HCT116 (cell line): ENCODE measurements around the gene CASP8AP2. TPM values are rescaled to one million over a fixed set of nuclear protein-coding genes. Genes with fewer than 3 reads are reported as not detected.

Experiments
- ATAC-seq: fragments of 200-7000 bp; cut with Tn5 transposase; 2 replicates; pipeline ENCODE4 v1.9.1; 2020; ENCODE audit warnings: mild to moderate bottlenecking, moderate library complexity
- Bru-seq: library from RNA; stranded (reverse); fragments of 400-500 nt; gene quantifications from one replicate; lab custom pipeline; 2021; lab: Mats Ljungman, UMichigan
- BruChase-seq, 2 experiments: library from RNA; stranded (reverse); fragments of 400-500 nt; gene quantifications; one replicate each; lab custom pipeline; 2021; lab: Mats Ljungman, UMichigan
- BruUV-seq: library from RNA; stranded (reverse); fragments of 400-500 nt; replicated peaks from 2 replicates; lab custom pipeline; 2021; lab: Mats Ljungman, UMichigan
- CTCF ChIA-PET: fragments of 300-600 bp; sonication (Branson Sonifier 250); formaldehyde crosslinking; loops from one replicate; lab custom pipeline; 2021; ENCODE audit warnings: antibody characterized with exemption; lab: Charles Lee
- POLR2A ChIA-PET: fragments of 300-600, 350-600 bp; sonication (Branson Sonifier 250); formaldehyde crosslinking; loops from one replicate; lab custom pipeline; 2021; ENCODE audit warnings: antibody characterized with exemption; lab: Charles Lee
- RAD21 ChIA-PET, 2 experiments: fragments of 300-600 bp; sonication (Branson Sonifier 250); formaldehyde crosslinking; loops; one replicate each; lab custom pipeline; 2023; ENCODE audit warnings: low total read pairs in 2 of 2; ENCODE audit not compliant: uncharacterized antibody in 2 of 2, unreplicated experiment in 2 of 2, low non-redundant PET in 1 of 2; lab: Charles Lee
- DNase-seq: peaks from one replicate; pipeline ENCODE4 v3.0.0-alpha.2; 2010; ENCODE audit warnings: low read depth, low spot score
- H2AFZ ChIP-seq: fragments of 200-600 bp; shearing (Covaris generic), sonication (generic); 2 replicates; pipeline ENCODE4 v1.6.1; 2017; ENCODE audit warnings: low read depth, mixed run types, mixed read lengths, antibody characterized with exemption, low read length; ENCODE audit not compliant: poor library complexity, severe bottlenecking
- H3K27ac ChIP-seq: 2 replicates; pipeline ENCODE4 v1.5.1; 2012; ENCODE audit warnings: low read depth, low read length
- H3K27me3 ChIP-seq: fragments of 200-600 bp; sonication (generic); 2 replicates; pipeline ENCODE4 v1.6.1; 2016; ENCODE audit warnings: mixed run types, low read length, mixed read lengths; ENCODE audit not compliant: insufficient read depth
- H3K36me3 ChIP-seq, 2 experiments: fragments of 200-500 bp in 1 of 2; fragments of 200-600 bp in 1 of 2; sonication (Bioruptor generic) in 1 of 2; sonication (generic) in 1 of 2; 2 replicates each; pipeline versions ENCODE4 v1.5.1 to v1.6.1; 2014 to 2016; ENCODE audit warnings: low read length in 2 of 2, inconsistent platforms in 1 of 2, mixed read lengths in 1 of 2, mixed run types in 1 of 2; ENCODE audit not compliant: insufficient read depth in 2 of 2, control insufficient read depth in 1 of 2
- H3K4me1 ChIP-seq, 2 experiments: fragments of 200-600 bp in 1 of 2; sonication (generic) in 1 of 2; 2 replicates each; pipeline versions ENCODE4 v1.5.1 to v1.6.1; 2012 to 2017; ENCODE audit warnings: low read length in 2 of 2, inconsistent platforms in 1 of 2, mild to moderate bottlenecking in 1 of 2, mixed read lengths in 1 of 2, mixed run types in 1 of 2, moderate library complexity in 1 of 2; ENCODE audit not compliant: insufficient read depth in 2 of 2, control insufficient read depth in 1 of 2
- H3K4me2 ChIP-seq: fragments of 200-600 bp; sonication (generic); 2 replicates; pipeline ENCODE4 v1.6.1; 2017; ENCODE audit warnings: mixed run types, low read length, mixed read lengths
- H3K4me3 ChIP-seq, 2 experiments: fragments of 200-600 bp in 1 of 2; sonication (generic) in 1 of 2; replicated peaks in 1 of 2; 2 replicates each; pipeline ENCODE4 v1.5.1; 2011 to 2016; ENCODE audit warnings: low read length in 2 of 2, control low read depth in 1 of 2, low read depth in 1 of 2, mild to moderate bottlenecking in 1 of 2, mixed read lengths in 1 of 2, mixed run types in 1 of 2
- H3K79me2 ChIP-seq: fragments of 200-600 bp; sonication (generic); 2 replicates; pipeline ENCODE4 v1.6.1; 2017; ENCODE audit warnings: mild to moderate bottlenecking, mixed run types, low read length, moderate library complexity, mixed read lengths; ENCODE audit not compliant: insufficient read depth
- H3K9ac ChIP-seq: fragments of 200-600 bp; sonication (generic); 2 replicates; pipeline ENCODE4 v1.6.1; 2016; ENCODE audit warnings: low read length, mixed read lengths
- H3K9me2 ChIP-seq: fragments of 200-600 bp; sonication (generic), shearing (Covaris generic); 2 replicates; pipeline ENCODE4 v1.6.1; 2017; ENCODE audit warnings: mixed run types, mild to moderate bottlenecking, moderate library complexity; ENCODE audit not compliant: insufficient read depth
- H3K9me3 ChIP-seq, 2 experiments: fragments of 200-500 bp in 1 of 2; fragments of 200-600 bp in 1 of 2; sonication (Bioruptor generic) in 1 of 2; sonication (generic) in 1 of 2; 2 replicates each; pipeline ENCODE4 v1.6.1; 2014 to 2017; ENCODE audit warnings: low read length in 2 of 2, mixed read lengths in 2 of 2, inconsistent platforms in 1 of 2, low read depth in 1 of 2, mild to moderate bottlenecking in 1 of 2, mixed run types in 1 of 2, moderate library complexity in 1 of 2; ENCODE audit not compliant: control insufficient read depth in 1 of 2, insufficient read depth in 1 of 2
- H4K20me1 ChIP-seq: fragments of 200-600 bp; sonication (generic), shearing (Covaris generic); 2 replicates; pipeline ENCODE4 v1.6.1; 2017; ENCODE audit warnings: mixed run types, mild to moderate bottlenecking, moderate library complexity; ENCODE audit not compliant: insufficient read depth
- ATF3 ChIP-seq: IDR thresholded peaks from 2 replicates; pipeline ENCODE4 v1.6.1; 2012
- CBX3 ChIP-seq: IDR thresholded peaks from 2 replicates; pipeline ENCODE4 v1.6.1; 2012; ENCODE audit warnings: low read depth
- CTCF ChIP-seq, 3 experiments: fragments of 200-600 bp in 1 of 3; sonication (generic) in 1 of 3; IDR thresholded peaks in 2 of 3; conservative IDR thresholded peaks in 1 of 3; 2 replicates each; pipeline ENCODE4 v1.5.1; 2012 to 2017; ENCODE audit warnings: low read depth in 2 of 3, low read length in 2 of 3, antibody characterized with exemption in 1 of 3, borderline replicate concordance in 1 of 3, control low read depth in 1 of 3, mild to moderate bottlenecking in 1 of 3, mixed read lengths in 1 of 3, mixed run types in 1 of 3, moderate library complexity in 1 of 3; ENCODE audit not compliant: insufficient read depth in 1 of 3
- EZH2 ChIP-seq: fragments of 200-600 bp; sonication (generic); IDR thresholded peaks from 2 replicates; pipeline ENCODE4 v1.6.1; 2017; ENCODE audit warnings: antibody characterized with exemption, mixed run types
- EZH2phosphoT487 ChIP-seq: fragments of 200-600 bp; IDR thresholded peaks from 2 replicates; pipeline ENCODE4 v1.6.1; 2018; ENCODE audit warnings: antibody characterized with exemption, borderline replicate concordance
- JUND ChIP-seq: IDR thresholded peaks from 2 replicates; pipeline ENCODE4 v1.6.1; 2012
- POLR2A ChIP-seq: IDR thresholded peaks from 2 replicates; pipeline ENCODE4 v1.7.0; 2011; ENCODE audit warnings: borderline replicate concordance; ENCODE audit not compliant: insufficient read depth, insufficient read length; ENCODE audit errors: extremely low read depth
- SIN3A ChIP-seq: IDR thresholded peaks from 2 replicates; pipeline ENCODE4 v1.6.1; 2012; ENCODE audit warnings: low read depth
- SRF ChIP-seq: IDR thresholded peaks from 2 replicates; pipeline ENCODE4 v1.6.1; 2012; ENCODE audit warnings: low read depth
- TCF7L2 ChIP-seq: IDR thresholded peaks from 2 replicates; pipeline ENCODE4 v1.7.0; 2011; ENCODE audit warnings: borderline replicate concordance, inconsistent platforms; ENCODE audit not compliant: insufficient read depth, insufficient read length; ENCODE audit errors: extremely low read depth
- YY1 ChIP-seq: IDR thresholded peaks from 2 replicates; pipeline ENCODE4 v1.6.1; 2011; ENCODE audit warnings: low read length, low read depth, moderate library complexity, mild to moderate bottlenecking; ENCODE audit not compliant: insufficient replicate concordance; ENCODE audit errors: extremely low read depth
- ZBTB33 ChIP-seq: IDR thresholded peaks from 2 replicates; pipeline ENCODE4 v1.6.1; 2011; ENCODE audit warnings: mild to moderate bottlenecking, low read length, moderate library complexity; ENCODE audit not compliant: insufficient replicate concordance; ENCODE audit errors: extremely low read depth
- ZFX ChIP-seq: fragments of 450-650 bp; IDR thresholded peaks from 2 replicates; pipeline ENCODE4 v1.6.1; 2017
- ZNF274 ChIP-seq: fragments of 200-500 bp; sonication (Bioruptor generic); IDR thresholded peaks from 2 replicates; pipeline ENCODE4 v1.6.1; 2014; ENCODE audit warnings: mild to moderate bottlenecking, low read depth, low read length, inconsistent platforms
- intact Hi-C: fragments of 100-400 bp; cut with micrococcal nuclease; formaldehyde crosslinking; loops from 2 replicates; pipeline ENCODE4 v1.10.0; 2022
- long read RNA-seq: library from polyadenylated mRNA; unstranded; transcript quantifications from one replicate; pipeline ENCODE4 v2.0.0, GENCODE V29; 2021; ENCODE audit not compliant: unreplicated experiment
- polyA plus RNA-seq: library from polyadenylated mRNA; unstranded; fragments of >200 nt; gene quantifications from 2 replicates; pipeline ENCODE4 v1.2.1, GENCODE V29; 2012; ENCODE audit warnings: missing spikeins
- total RNA-seq: library from RNA; stranded (reverse); gene quantifications from one replicate; pipeline ENCODE4 v1.2.1, GENCODE V29; 2021; ENCODE audit not compliant: unreplicated experiment
- TF ChIP-seq, protein P1 (sequence below): IDR thresholded peaks from 2 replicates; pipeline ENCODE4 v1.6.1; 2012
- TF ChIP-seq, protein P2 (sequence below): IDR thresholded peaks from 2 replicates; pipeline ENCODE4 v1.6.1; 2012; ENCODE audit warnings: low read depth

Gene CASP8AP2
- 18.6 TPM for total RNA-seq
- polyA plus RNA-seq: 2.7 and 4.6 TPM in 2 replicates
- Bru-seq, nascent RNA: percentile 75 among the genes with signal in this experiment
- BruChase-seq, experiment 1, labeled RNA remaining after a 6-hour chase: percentile 77 among the genes with signal in this experiment
- BruChase-seq, experiment 2, labeled RNA remaining after a 2-hour chase: percentile 87 among the genes with signal in this experiment
- long read RNA-seq, partial matches to known transcripts: 5 of 26 reads
- long read RNA-seq, other reads (novel, unspliced or antisense): 18 of 26 reads

GRCh38 chr6:89829472-89830169, at the start of gene CASP8AP2:
TSS of gene CASP8AP2 (plus strand) at chr6:89829880.
- CTCF ChIA-PET: interaction anchor here (0.8 to 1.0 kb wide), 3 partner anchors 10 to 647 kb away, joined by 3 to 5 read pairs (median 4); partner anchors contain the start of gene MDN1
- Histone ChIP-seq H3K9me2 (no peaks in the 10 kb centered on the region), H3K4me1 (peaks cover 6 to 15% of the 10 kb centered on the region in 2 experiments; a peak in 3 of 4 replicates), H3K9ac (peak within 1 kb of the TSS; percentile 89), H3K4me3 (peak within 1 kb of the TSS; percentile 78 to 84), H4K20me1 (no peaks in the 10 kb centered on the region), H3K4me2 (peak within 1 kb of the TSS; percentile 86), H3K9me3 (no peaks in the 10 kb centered on the region), H2AFZ (peak within 1 kb of the TSS; percentile 57), H3K79me2 (peaks cover 38% of the 10 kb centered on the region), H3K27me3 (no peaks in the 10 kb centered on the region), H3K27ac (peak within 1 kb of the TSS; percentile 69), H3K36me3 (peaks cover 5 to 8% of the 10 kb centered on the region in 2 experiments; a peak in 2 of 4 replicates)
- ATAC-seq (peak; percentile 96), DNase-seq (peak; percentile 99)
- no TSS peak for BruUV-seq
- RAD21 ChIA-PET: no interaction called here
- intact Hi-C loops: no loop called here
- POLR2A ChIA-PET: interaction anchor here (0.6 to 1.5 kb wide), 3 partner anchors 10 to 13 kb away, joined by 3 to 13 read pairs (median 5); partner anchors contain the start of gene MDN1
- TF ChIP-seq ZFX (peak; percentile 55; the same call in 1 of the 2 replicates), ZNF274 (no peak), TCF7L2 (no peak), ATF3 (no peak), SRF (no peak), JUND (no peak), YY1 (no peak), EZH2 (no peak), ZBTB33 (no peak), SIN3A (peak; percentile 8; the same call in 1 of the 2 replicates), POLR2A (peak; percentile 81), CBX3 (no peak; the same call in 1 of the 2 replicates), EZH2phosphoT487 (no peak), CTCF (IDR thresholded peaks at IDR 0.05 in 2 of 3, conservative IDR thresholded peaks at IDR 0.05 in 1 of 3; ENCODE audit: borderline replicate concordance in 1 of 3, insufficient read depth in 1 of 3, low read depth in 2 of 3, low read length in 2 of 3) (no peak)
- TF ChIP-seq, protein P1, sequence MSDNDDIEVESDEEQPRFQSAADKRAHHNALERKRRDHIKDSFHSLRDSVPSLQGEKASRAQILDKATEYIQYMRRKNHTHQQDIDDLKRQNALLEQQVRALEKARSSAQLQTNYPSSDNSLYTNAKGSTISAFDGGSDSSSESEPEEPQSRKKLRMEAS: peak; percentile 57; the same call in 1 of the 2 replicates
- TF ChIP-seq, protein P2, sequence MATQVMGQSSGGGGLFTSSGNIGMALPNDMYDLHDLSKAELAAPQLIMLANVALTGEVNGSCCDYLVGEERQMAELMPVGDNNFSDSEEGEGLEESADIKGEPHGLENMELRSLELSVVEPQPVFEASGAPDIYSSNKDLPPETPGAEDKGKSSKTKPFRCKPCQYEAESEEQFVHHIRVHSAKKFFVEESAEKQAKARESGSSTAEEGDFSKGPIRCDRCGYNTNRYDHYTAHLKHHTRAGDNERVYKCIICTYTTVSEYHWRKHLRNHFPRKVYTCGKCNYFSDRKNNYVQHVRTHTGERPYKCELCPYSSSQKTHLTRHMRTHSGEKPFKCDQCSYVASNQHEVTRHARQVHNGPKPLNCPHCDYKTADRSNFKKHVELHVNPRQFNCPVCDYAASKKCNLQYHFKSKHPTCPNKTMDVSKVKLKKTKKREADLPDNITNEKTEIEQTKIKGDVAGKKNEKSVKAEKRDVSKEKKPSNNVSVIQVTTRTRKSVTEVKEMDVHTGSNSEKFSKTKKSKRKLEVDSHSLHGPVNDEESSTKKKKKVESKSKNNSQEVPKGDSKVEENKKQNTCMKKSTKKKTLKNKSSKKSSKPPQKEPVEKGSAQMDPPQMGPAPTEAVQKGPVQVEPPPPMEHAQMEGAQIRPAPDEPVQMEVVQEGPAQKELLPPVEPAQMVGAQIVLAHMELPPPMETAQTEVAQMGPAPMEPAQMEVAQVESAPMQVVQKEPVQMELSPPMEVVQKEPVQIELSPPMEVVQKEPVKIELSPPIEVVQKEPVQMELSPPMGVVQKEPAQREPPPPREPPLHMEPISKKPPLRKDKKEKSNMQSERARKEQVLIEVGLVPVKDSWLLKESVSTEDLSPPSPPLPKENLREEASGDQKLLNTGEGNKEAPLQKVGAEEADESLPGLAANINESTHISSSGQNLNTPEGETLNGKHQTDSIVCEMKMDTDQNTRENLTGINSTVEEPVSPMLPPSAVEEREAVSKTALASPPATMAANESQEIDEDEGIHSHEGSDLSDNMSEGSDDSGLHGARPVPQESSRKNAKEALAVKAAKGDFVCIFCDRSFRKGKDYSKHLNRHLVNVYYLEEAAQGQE: no peak
